Activated T-cell treated with anti-CD3 and anti-CD28 coated beads, Interleukin-2, amount 50 U/mL, for 72 hours (primary cell): ENCODE results near the gene POU3F1. TPM values are rescaled to one million over a fixed set of nuclear protein-coding genes. Genes with fewer than 3 reads are reported as not detected.
A peak's percentile ranks its signal among the peaks of the same experiment; 100 is the strongest.

ENCODE experiments used
- ATAC-seq, 2 donors: fragments of 150-1000 bp; cut with Tn5 transposase; replicated peaks in 1 of 2; 2 replicates each; pipeline ENCODE4 v1.10.0; 2021; ENCODE audit warnings: moderate library complexity in 2 of 2, mild to moderate bottlenecking in 1 of 2
- DNase-seq, 2 donors: peaks; one replicate each; pipeline ENCODE4 v3.0.0; 2021 to 2022; ENCODE audit warnings: mixed read lengths in 1 of 2
- H3K27ac Mint-ChIP-seq: one replicate; pipeline ENCODE4 v1.8.0; 2022; ENCODE audit warnings: mild to moderate bottlenecking, moderate library complexity, mixed read lengths
- H3K27me3 Mint-ChIP-seq: one replicate; pipeline ENCODE4 v1.8.0; 2022; ENCODE audit warnings: low read depth, mixed read lengths
- H3K36me3 Mint-ChIP-seq, 2 donors: one replicate each; pipeline ENCODE4 v1.8.0; 2022; ENCODE audit warnings: mixed read lengths in 2 of 2, mild to moderate bottlenecking in 1 of 2; ENCODE audit not compliant: insufficient read depth in 2 of 2
- H3K4me1 Mint-ChIP-seq: one replicate; pipeline ENCODE4 v1.8.0; 2022; ENCODE audit warnings: low read depth, mixed read lengths
- H3K4me3 Mint-ChIP-seq, 2 donors: one replicate each; pipeline ENCODE4 v1.8.0; 2022; ENCODE audit warnings: mild to moderate bottlenecking in 2 of 2, mixed read lengths in 2 of 2, moderate library complexity in 2 of 2
- H3K9me3 Mint-ChIP-seq, 2 donors: one replicate each; pipeline ENCODE4 v1.8.0; 2022; ENCODE audit warnings: mixed read lengths in 2 of 2
- total RNA-seq, 2 donors: library from RNA; stranded (reverse); gene quantifications; one replicate each; pipeline ENCODE4 v1.2.3, GENCODE V29; 2022

The POU3F1 gene
- not detected for total RNA-seq

- H3K36me3 Mint-ChIP-seq: no peaks in the 10 kb centered on the region
- H3K4me1 Mint-ChIP-seq: peaks cover 11% of the 10 kb centered on the region
- ATAC-seq (peak; percentile 87), DNase-seq (peak; percentile 78 to 81)
- H3K27me3 Mint-ChIP-seq: peaks cover 64% of the 10 kb centered on the region
- H3K9me3 Mint-ChIP-seq: no peaks in the 10 kb centered on the region
- peak within 1 kb of the TSS; percentile 76 to 85 for H3K4me3 Mint-ChIP-seq
- H3K27ac Mint-ChIP-seq: peak within 1 kb of the TSS; percentile 36
Measured at GRCh38 chr1:38046333-38046883, at the start of gene POU3F1. Gene POU3F1 (minus strand): TSS chr1:38046793. CDS start chr1:38046743, 50 bp downstream.

- H3K27me3 Mint-ChIP-seq: peaks cover 44% of the 10 kb centered on the region
- H3K9me3 Mint-ChIP-seq: no peaks in the 10 kb centered on the region
- no peak overlapping the region for H3K4me3 Mint-ChIP-seq
- no peak overlapping the region for H3K27ac Mint-ChIP-seq
- no peak for ATAC-seq
- no peaks in the 10 kb centered on the region for H3K36me3 Mint-ChIP-seq
- no peak for DNase-seq
- no peaks in the 10 kb centered on the region for H3K4me1 Mint-ChIP-seq
Measured at GRCh38 chr1:38095454-38095931, 48.9 kb upstream of the POU3F1 start.

- DNase-seq (no peak), ATAC-seq (no peak)
- no peak overlapping the region for H3K27ac Mint-ChIP-seq
- no peaks in the 10 kb centered on the region for H3K4me1 Mint-ChIP-seq
- H3K36me3 Mint-ChIP-seq: no peaks in the 10 kb centered on the region
- H3K4me3 Mint-ChIP-seq: no peak overlapping the region
- H3K27me3 Mint-ChIP-seq: peaks cover 51% of the 10 kb centered on the region
- no peaks in the 10 kb centered on the region for H3K9me3 Mint-ChIP-seq
Measured at GRCh38 chr1:38094711-38095290, 48.2 kb upstream of the POU3F1 start.

GRCh38 chr1:38093569-38094520 is 47.3 kb upstream of the POU3F1 start:
- no peak for ATAC-seq
- Mint-ChIP-seq H3K9me3 (no peaks in the 10 kb centered on the region), H3K27me3 (peaks cover 58% of the 10 kb centered on the region), H3K27ac (no peak overlapping the region), H3K4me3 (no peak overlapping the region), H3K36me3 (no peaks in the 10 kb centered on the region), H3K4me1 (no peaks in the 10 kb centered on the region)
- DNase-seq: no peak

DNA sequence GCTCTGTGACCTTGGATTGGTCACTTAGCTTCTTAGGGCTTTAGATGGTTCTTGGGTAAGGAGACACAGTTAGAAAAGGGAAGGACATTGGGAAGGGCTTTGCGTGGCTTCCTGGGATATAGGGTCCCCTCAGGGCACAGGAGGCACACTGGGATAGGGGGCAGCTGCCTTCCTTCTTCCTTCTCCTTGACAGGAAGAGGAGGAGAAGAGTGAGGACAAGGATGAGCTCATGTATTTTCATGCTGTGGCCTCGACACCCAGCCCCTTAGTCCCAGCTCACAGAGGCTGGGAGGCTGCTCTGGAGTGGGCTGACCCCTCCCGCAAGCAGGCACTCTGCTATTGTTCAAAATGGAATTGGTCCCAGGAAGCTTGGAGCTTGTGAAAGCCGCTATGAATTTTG is 45.7 kb upstream of the POU3F1 start:
- peaks cover 59% of the 10 kb centered on the region for H3K27me3 Mint-ChIP-seq
- H3K4me1 Mint-ChIP-seq: no peaks in the 10 kb centered on the region
- no peak for DNase-seq
- no peak overlapping the region for H3K27ac Mint-ChIP-seq
- H3K4me3 Mint-ChIP-seq: no peak overlapping the region
- H3K36me3 Mint-ChIP-seq: no peaks in the 10 kb centered on the region
- H3K9me3 Mint-ChIP-seq: no peaks in the 10 kb centered on the region
- ATAC-seq: no peak

GRCh38 chr1:38090796-38091195 is 44.2 kb upstream of the POU3F1 start:
- DNase-seq (no peak), ATAC-seq (no peak)
- Mint-ChIP-seq H3K9me3 (no peaks in the 10 kb centered on the region), H3K36me3 (no peaks in the 10 kb centered on the region), H3K4me1 (no peaks in the 10 kb centered on the region), H3K27ac (no peak overlapping the region), H3K27me3 (peaks cover 59% of the 10 kb centered on the region), H3K4me3 (no peak overlapping the region)

- DNase-seq (no peak), ATAC-seq (no peak)
- no peaks in the 10 kb centered on the region for H3K36me3 Mint-ChIP-seq
- H3K4me1 Mint-ChIP-seq: no peaks in the 10 kb centered on the region
- no peak overlapping the region for H3K27ac Mint-ChIP-seq
- peaks cover 59% of the 10 kb centered on the region for H3K27me3 Mint-ChIP-seq
- H3K9me3 Mint-ChIP-seq: no peaks in the 10 kb centered on the region
- no peak overlapping the region for H3K4me3 Mint-ChIP-seq
Measured at GRCh38 chr1:38089712-38090360, 43.2 kb upstream of the POU3F1 start.

DNA sequence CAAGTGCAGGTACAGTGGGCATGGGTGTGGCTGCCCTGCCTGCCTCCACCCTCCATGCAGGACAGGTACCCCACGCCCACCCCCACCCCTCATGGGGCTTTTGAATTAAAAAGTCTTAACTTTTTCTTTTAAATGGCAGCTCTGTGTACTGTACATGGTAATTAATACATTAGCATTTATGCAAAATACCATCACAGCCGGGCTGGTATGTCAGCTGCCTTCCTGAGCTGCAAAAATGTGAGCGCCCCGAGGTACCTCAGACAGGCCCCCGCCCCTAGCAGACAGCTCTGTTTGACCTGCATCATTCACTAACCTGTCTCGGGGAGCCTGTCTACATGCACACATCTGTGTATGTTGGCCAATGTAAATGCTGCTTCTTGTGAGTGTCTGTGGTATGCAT is 42.2 kb upstream of the POU3F1 start:
- DNase-seq (no peak), ATAC-seq (no peak)
- no peaks in the 10 kb centered on the region for H3K9me3 Mint-ChIP-seq
- H3K27ac Mint-ChIP-seq: no peak overlapping the region
- H3K36me3 Mint-ChIP-seq: no peaks in the 10 kb centered on the region
- no peaks in the 10 kb centered on the region for H3K4me1 Mint-ChIP-seq
- H3K4me3 Mint-ChIP-seq: no peak overlapping the region
- H3K27me3 Mint-ChIP-seq: peaks cover 50% of the 10 kb centered on the region

GRCh38 chr1:38088366-38088765 is 41.8 kb upstream of the POU3F1 start:
- Mint-ChIP-seq H3K36me3 (no peaks in the 10 kb centered on the region), H3K27ac (no peak overlapping the region), H3K4me3 (no peak overlapping the region), H3K27me3 (peaks cover 45% of the 10 kb centered on the region), H3K9me3 (no peaks in the 10 kb centered on the region), H3K4me1 (no peaks in the 10 kb centered on the region)
- ATAC-seq (no peak), DNase-seq (no peak)

DNA sequence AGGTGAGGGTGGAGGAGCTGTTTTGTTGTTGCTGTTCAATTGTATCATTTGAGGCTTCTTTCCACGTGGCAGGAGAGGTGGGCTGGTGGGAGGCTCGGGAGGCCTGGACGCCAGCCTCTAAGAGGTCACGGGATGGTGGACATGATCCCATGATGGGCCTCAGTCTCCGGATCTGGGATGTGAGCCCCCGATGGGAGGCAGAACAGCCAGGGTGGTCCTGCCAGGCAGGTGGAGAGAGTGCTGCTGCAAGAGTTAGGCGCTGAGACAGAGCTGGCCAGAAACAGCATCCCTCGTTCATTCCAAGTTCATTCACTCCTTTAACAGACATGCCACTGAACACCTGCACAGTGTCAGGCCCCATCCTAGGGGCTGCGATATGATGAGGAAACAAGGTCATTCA is 41.1 kb upstream of the POU3F1 start:
- peaks cover 39% of the 10 kb centered on the region for H3K27me3 Mint-ChIP-seq

DNA sequence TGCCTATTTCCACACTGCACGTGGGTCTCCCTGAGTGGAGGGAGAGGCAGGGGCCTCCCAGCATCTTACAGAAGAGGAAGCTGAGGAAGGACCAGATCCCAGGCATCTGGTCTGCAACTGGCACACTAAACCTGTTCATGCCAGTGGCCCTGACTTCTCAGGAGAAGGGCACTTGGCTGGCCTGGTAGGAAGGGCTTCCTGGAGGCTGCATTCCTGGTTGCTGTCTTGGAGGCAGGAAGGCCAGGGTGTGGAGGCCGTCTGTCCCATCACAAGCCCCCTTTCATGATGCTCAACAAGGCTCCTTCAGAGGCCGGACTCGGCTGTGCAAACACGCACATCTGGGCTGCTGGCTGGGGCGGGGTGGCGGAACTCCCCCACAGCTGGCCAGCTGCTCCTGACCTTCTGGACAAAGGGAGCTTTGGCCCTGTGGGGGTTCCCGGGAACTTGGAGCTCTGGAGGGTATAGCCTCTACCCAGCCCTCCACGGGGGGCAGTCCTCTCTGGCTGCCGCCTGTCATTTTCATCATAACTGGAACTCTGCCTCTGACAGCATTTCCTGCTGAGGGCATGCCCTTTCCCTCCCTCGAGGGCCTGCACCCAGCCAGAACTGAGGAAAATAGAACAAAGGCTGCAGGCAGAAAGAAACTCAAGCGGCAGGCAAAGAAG is 39.2 kb upstream of the POU3F1 start:
- ATAC-seq: no peak

More for the DNA sequence above, 41.1 kb upstream of the POU3F1 start:
- Mint-ChIP-seq H3K27ac (no peak overlapping the region), H3K9me3 (no peaks in the 10 kb centered on the region), H3K4me1 (no peaks in the 10 kb centered on the region), H3K4me3 (no peak overlapping the region), H3K36me3 (no peaks in the 10 kb centered on the region)
- no peak for ATAC-seq
- no peak for DNase-seq

GRCh38 chr1:38084700-38085099 is 38.1 kb upstream of the POU3F1 start:
- H3K27me3 Mint-ChIP-seq: peaks cover 19% of the 10 kb centered on the region
- H3K9me3 Mint-ChIP-seq: no peaks in the 10 kb centered on the region
- ATAC-seq: no peak
- H3K4me1 Mint-ChIP-seq: no peaks in the 10 kb centered on the region
- H3K36me3 Mint-ChIP-seq: no peaks in the 10 kb centered on the region
- no peak overlapping the region for H3K27ac Mint-ChIP-seq
- no peak for DNase-seq
- no peak overlapping the region for H3K4me3 Mint-ChIP-seq

More for the DNA sequence above, 39.2 kb upstream of the POU3F1 start:
- H3K27ac Mint-ChIP-seq: no peak overlapping the region
- peaks cover 30% of the 10 kb centered on the region for H3K27me3 Mint-ChIP-seq
- H3K4me3 Mint-ChIP-seq: no peak overlapping the region
- no peaks in the 10 kb centered on the region for H3K4me1 Mint-ChIP-seq
- no peak for DNase-seq
- no peaks in the 10 kb centered on the region for H3K36me3 Mint-ChIP-seq
- H3K9me3 Mint-ChIP-seq: no peaks in the 10 kb centered on the region
